ENCODE measurements around the gene NDUFS3. TPM values are rescaled to one million over a fixed set of nuclear protein-coding genes. Genes with fewer than 3 reads are reported as not detected.

The NDUFS3 gene
- total and polyA plus RNA-seq, 2 of the 13 experiments (the other 11 are each of a cell fraction or from before 2014, with no cell fraction given): 151 to 184 TPM

DNA sequence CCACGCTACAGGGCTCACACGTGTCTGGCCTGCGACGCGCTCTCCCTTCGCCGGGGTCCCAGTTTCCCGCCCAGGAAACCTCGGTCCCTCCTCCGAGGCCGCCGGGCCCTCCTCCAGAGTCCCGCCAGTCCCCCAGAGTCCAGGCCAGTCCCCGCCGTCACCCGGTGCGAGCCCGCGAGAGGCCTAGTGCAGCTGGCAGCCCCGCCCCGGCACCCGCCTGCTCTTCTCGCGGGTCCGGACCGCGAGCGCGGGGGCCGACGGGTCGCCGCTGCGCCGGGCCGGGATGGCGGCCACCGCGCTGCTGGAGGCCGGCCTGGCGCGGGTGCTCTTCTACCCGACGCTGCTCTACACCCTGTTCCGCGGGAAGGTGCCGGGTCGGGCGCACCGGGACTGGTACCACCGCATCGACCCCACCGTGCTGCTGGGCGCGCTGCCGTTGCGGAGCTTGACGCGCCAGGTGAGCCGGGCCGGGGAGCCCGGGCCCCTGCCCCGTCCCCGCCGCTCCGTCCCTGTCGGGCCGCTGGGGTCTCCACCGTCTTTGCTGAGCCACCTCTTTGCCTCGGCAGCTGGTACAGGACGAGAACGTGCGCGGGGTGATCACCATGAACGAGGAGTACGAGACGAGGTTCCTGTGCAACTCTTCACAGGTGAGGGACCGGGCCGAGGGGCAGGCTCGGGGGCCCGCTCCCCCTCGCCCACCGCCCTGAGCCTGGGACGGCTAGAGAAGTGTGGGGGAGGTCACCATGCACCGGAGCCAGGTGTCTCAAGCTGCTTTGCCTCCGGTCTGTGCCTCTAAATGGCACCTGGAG, 13.3 kb upstream of the NDUFS3 start, which contains the start of gene PTPMT1 (continued):
- TF ChIP-seq, protein P1, sequence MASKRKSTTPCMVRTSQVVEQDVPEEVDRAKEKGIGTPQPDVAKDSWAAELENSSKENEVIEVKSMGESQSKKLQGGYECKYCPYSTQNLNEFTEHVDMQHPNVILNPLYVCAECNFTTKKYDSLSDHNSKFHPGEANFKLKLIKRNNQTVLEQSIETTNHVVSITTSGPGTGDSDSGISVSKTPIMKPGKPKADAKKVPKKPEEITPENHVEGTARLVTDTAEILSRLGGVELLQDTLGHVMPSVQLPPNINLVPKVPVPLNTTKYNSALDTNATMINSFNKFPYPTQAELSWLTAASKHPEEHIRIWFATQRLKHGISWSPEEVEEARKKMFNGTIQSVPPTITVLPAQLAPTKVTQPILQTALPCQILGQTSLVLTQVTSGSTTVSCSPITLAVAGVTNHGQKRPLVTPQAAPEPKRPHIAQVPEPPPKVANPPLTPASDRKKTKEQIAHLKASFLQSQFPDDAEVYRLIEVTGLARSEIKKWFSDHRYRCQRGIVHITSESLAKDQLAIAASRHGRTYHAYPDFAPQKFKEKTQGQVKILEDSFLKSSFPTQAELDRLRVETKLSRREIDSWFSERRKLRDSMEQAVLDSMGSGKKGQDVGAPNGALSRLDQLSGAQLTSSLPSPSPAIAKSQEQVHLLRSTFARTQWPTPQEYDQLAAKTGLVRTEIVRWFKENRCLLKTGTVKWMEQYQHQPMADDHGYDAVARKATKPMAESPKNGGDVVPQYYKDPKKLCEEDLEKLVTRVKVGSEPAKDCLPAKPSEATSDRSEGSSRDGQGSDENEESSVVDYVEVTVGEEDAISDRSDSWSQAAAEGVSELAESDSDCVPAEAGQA (IDR thresholded peaks at IDR 0.05; ENCODE audit: low read depth): no peak
- TF ChIP-seq, protein P1 (CRISPR knock-in tag; IDR thresholded peaks at IDR 0.05; ENCODE audit: borderline replicate concordance): no peak; the same call in 1 of the 2 replicates
- no peak for TF ChIP-seq U2AF1 (optimal IDR thresholded peaks at IDR 0.05; ENCODE audit: low read depth, low read length)
- TF ChIP-seq, protein P2, sequence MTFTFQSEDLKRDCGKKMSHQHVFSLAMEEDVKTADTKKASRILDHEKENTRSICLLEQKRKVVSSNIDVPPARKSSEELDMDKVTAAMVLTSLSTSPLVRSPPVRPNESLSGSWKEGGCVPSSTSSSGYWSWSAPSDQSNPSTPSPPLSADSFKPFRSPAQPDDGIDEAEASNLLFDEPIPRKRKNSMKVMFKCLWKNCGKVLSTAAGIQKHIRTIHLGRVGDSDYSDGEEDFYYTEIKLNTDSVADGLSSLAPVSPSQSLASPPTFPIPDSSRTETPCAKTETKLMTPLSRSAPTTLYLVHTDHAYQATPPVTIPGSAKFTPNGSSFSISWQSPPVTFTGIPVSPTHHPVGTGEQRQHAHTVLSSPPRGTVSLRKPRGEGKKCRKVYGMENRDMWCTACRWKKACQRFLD (CRISPR knock-in tag; IDR thresholded peaks at IDR 0.05; ENCODE audit: borderline replicate concordance): no peak
- TF ChIP-seq, protein P3, sequence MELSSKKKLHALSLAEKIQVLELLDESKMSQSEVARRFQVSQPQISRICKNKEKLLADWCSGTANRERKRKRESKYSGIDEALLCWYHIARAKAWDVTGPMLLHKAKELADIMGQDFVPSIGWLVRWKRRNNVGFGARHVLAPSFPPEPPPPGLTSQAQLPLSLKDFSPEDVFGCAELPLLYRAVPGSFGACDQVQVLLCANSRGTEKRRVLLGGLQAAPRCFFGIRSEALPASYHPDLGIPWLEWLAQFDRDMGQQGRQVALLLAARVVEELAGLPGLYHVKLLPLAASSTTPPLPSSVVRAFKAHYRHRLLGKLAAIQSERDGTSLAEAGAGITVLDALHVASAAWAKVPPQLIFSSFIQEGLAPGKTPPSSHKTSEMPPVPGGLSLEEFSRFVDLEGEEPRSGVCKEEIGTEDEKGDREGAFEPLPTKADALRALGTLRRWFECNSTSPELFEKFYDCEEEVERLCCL (CRISPR knock-in tag; IDR thresholded peaks at IDR 0.05; ENCODE audit: borderline replicate concordance): no peak
- no peak for TF ChIP-seq KAT7 (CRISPR knock-in tag; IDR thresholded peaks at IDR 0.05; ENCODE audit: borderline replicate concordance)
- TF ChIP-seq SRSF4 (IDR thresholded peaks at IDR 0.05; ENCODE audit: low read depth, low read length, poor library complexity, severe bottlenecking): no peak
- no peak for TF ChIP-seq BRCA1 (CRISPR knock-in tag; IDR thresholded peaks at IDR 0.05)
- TF ChIP-seq, protein P4, sequence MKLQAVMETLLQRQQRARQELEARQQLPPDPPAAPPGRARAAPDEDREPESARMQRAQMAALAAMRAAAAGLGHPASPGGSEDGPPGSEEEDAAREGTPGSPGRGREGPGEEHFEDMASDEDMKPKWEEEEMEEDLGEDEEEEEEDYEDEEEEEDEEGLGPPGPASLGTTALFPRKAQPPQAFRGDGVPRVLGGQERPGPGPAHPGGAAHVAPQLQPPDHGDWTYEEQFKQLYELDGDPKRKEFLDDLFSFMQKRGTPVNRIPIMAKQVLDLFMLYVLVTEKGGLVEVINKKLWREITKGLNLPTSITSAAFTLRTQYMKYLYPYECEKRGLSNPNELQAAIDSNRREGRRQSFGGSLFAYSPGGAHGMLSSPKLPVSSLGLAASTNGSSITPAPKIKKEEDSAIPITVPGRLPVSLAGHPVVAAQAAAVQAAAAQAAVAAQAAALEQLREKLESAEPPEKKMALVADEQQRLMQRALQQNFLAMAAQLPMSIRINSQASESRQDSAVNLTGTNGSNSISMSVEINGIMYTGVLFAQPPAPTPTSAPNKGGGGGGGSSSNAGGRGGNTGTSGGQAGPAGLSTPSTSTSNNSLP (IDR thresholded peaks at IDR 0.05; ENCODE audit: low read depth, low read length): no peak
- TF ChIP-seq ZNF251 (CRISPR knock-in tag; IDR thresholded peaks at IDR 0.05): no peak
- no peak for TF ChIP-seq ZNF224 (CRISPR knock-in tag; IDR thresholded peaks at IDR 0.05)
- TF ChIP-seq, protein P5, sequence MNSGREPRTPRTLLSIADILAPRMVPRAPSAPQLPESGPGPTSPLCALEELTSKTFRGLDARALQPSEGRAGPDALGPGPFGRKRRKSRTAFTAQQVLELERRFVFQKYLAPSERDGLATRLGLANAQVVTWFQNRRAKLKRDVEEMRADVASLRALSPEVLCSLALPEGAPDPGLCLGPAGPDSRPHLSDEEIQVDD (CRISPR knock-in tag; IDR thresholded peaks at IDR 0.05; ENCODE audit: borderline replicate concordance): peak; percentile 36; the same call in 1 of the 2 replicates
- TF ChIP-seq PRPF4 (IDR thresholded peaks at IDR 0.05; ENCODE audit: low read depth, low read length, poor library complexity, severe bottlenecking): no peak
- no peak for TF ChIP-seq ZNF230 (CRISPR knock-in tag; IDR thresholded peaks at IDR 0.05)
- TF ChIP-seq, protein P6, sequence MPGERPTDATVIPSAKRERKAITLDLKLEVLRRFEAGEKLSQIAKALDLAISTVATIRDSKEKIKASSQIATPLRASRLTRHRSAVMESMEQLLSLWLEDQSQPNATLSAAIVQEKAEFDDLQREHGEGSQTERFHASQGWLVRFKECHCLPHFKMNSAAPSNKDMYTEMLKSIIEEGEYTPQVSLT (CRISPR knock-in tag; IDR thresholded peaks at IDR 0.05; ENCODE audit: borderline replicate concordance, low read depth): no peak; the same call in 1 of the 2 replicates
- no peak for TF ChIP-seq ARHGAP35 (CRISPR knock-in tag; IDR thresholded peaks at IDR 0.05; ENCODE audit: borderline replicate concordance)
- TF ChIP-seq SMYD3 (CRISPR knock-in tag; IDR thresholded peaks at IDR 0.05): no peak

Measured in HepG2 (cell line).